Smooth muscle cell (in vitro differentiated cells): ENCODE measurements around the gene IGF2BP2. TPM values are rescaled to one million over a fixed set of nuclear protein-coding genes. Genes with fewer than 3 reads are reported as not detected.
A peak's percentile ranks its signal among the peaks of the same experiment; 100 is the strongest.

Source experiments
- DNase-seq: peaks from one replicate; lab custom pipeline; 2025; ENCODE audit not compliant: unreplicated experiment; lab: John Stamatoyannopoulos, UW
- H2AFZ ChIP-seq: fragments of 200-600 bp; sonication (generic); 2 replicates; pipeline ENCODE4 v1.6.0; 2016; ENCODE audit warnings: antibody characterized with exemption, low read depth, mild to moderate bottlenecking
- H3F3A ChIP-seq: fragments of 200-600 bp; sonication (generic); 2 replicates; pipeline ENCODE4 v1.6.0; 2017; ENCODE audit warnings: antibody characterized with exemption, low read depth
- H3K27ac ChIP-seq: fragments of 200-600 bp; sonication (generic); 2 replicates; pipeline ENCODE4 v1.5.1; 2016; ENCODE audit warnings: low read depth, mild to moderate bottlenecking
- H3K27me3 ChIP-seq: fragments of 200-600 bp; sonication (generic); 2 replicates; pipeline ENCODE4 v1.6.1; 2016; ENCODE audit warnings: low read depth, mild to moderate bottlenecking
- H3K36me3 ChIP-seq: fragments of 200-600 bp; sonication (generic); 2 replicates; pipeline ENCODE4 v1.5.1; 2016; ENCODE audit warnings: low read depth
- H3K4me1 ChIP-seq: fragments of 200-600 bp; sonication (generic); 2 replicates; pipeline ENCODE4 v1.5.1; 2016; ENCODE audit warnings: low read depth
- H3K4me2 ChIP-seq: fragments of 200-600 bp; sonication (generic); 2 replicates; pipeline ENCODE4 v1.6.0; 2016; ENCODE audit warnings: mild to moderate bottlenecking
- H3K4me3 ChIP-seq: fragments of 200-600 bp; sonication (generic); 2 replicates; pipeline ENCODE4 v1.5.1; 2016; ENCODE audit warnings: mild to moderate bottlenecking
- H3K79me2 ChIP-seq: fragments of 200-600 bp; sonication (generic); 2 replicates; pipeline ENCODE4 v1.6.0; 2016; ENCODE audit warnings: low read depth, mild to moderate bottlenecking
- H3K9ac ChIP-seq: fragments of 200-600 bp; sonication (generic); 2 replicates; pipeline ENCODE4 v1.6.0; 2016; ENCODE audit warnings: low read depth
- H3K9me3 ChIP-seq: fragments of 200-600 bp; sonication (generic); replicated peaks from 2 replicates; pipeline ENCODE4 v1.5.1; 2016; ENCODE audit warnings: low read depth
- H4K20me1 ChIP-seq: fragments of 200-600 bp; sonication (generic); 2 replicates; pipeline ENCODE4 v1.6.0; 2016; ENCODE audit warnings: low read depth
- WGBS: methylation state at CpG from one replicate; pipeline ENCODE4 v1.1.7; 2016; ENCODE audit warnings: low lambda C conversion rate; 5-methylcytosine and 5-hydroxymethylcytosine counted together
- polyA plus RNA-seq: library from polyadenylated mRNA; unstranded; fragments of >200 nt; fragmentation: Nextera tagmentation; extraction: Ambion mirVana; gene quantifications from 2 replicates; pipeline ENCODE4 v1.2.1, GENCODE V29; 2016
- total RNA-seq: library from RNA; depleted of rRNA; stranded (reverse); fragments of >200 nt; gene quantifications from 2 replicates; pipeline ENCODE4 v1.2.3, GENCODE V29; 2014
- TF ChIP-seq, protein P1 (sequence below): fragments of 200-600 bp; sonication (generic); IDR thresholded peaks from 2 replicates; pipeline ENCODE4 v1.5.1; 2017; ENCODE audit warnings: borderline replicate concordance, mild to moderate bottlenecking, antibody characterized with exemption; ENCODE audit not compliant: insufficient read depth, poor library complexity, severe bottlenecking

IGF2BP2 gene
- total and polyA plus RNA-seq, 2 experiments from 2014 or later = 59.2 to 80.6 TPM

- no peak for DNase-seq
- no peak overlapping the region for H3K4me3 ChIP-seq
- peaks cover 52% of the 10 kb centered on the region for H3K79me2 ChIP-seq
- H2AFZ ChIP-seq = no peak overlapping the region
- TF ChIP-seq, protein P1, sequence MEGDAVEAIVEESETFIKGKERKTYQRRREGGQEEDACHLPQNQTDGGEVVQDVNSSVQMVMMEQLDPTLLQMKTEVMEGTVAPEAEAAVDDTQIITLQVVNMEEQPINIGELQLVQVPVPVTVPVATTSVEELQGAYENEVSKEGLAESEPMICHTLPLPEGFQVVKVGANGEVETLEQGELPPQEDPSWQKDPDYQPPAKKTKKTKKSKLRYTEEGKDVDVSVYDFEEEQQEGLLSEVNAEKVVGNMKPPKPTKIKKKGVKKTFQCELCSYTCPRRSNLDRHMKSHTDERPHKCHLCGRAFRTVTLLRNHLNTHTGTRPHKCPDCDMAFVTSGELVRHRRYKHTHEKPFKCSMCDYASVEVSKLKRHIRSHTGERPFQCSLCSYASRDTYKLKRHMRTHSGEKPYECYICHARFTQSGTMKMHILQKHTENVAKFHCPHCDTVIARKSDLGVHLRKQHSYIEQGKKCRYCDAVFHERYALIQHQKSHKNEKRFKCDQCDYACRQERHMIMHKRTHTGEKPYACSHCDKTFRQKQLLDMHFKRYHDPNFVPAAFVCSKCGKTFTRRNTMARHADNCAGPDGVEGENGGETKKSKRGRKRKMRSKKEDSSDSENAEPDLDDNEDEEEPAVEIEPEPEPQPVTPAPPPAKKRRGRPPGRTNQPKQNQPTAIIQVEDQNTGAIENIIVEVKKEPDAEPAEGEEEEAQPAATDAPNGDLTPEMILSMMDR = no peak
- H4K20me1 ChIP-seq = peaks cover 81% of the 10 kb centered on the region
- peaks cover 20% of the 10 kb centered on the region for H3F3A ChIP-seq
- H3K9ac ChIP-seq = no peak overlapping the region
- peak overlapping the region; percentile 34 for H3K27ac ChIP-seq
- H3K27me3 ChIP-seq = no peaks in the 10 kb centered on the region
- H3K4me2 ChIP-seq = no peak overlapping the region
- no peaks in the 10 kb centered on the region for H3K9me3 ChIP-seq
- H3K4me1 ChIP-seq = no peaks in the 10 kb centered on the region
- WGBS = 79% methylated on average over 1 of the region's 1 CpG
- H3K36me3 ChIP-seq = peaks cover 38% of the 10 kb centered on the region
Observed at GRCh38 chr3:185678027-185678426, 146.8 kb downstream of the IGF2BP2 start.

DNA sequence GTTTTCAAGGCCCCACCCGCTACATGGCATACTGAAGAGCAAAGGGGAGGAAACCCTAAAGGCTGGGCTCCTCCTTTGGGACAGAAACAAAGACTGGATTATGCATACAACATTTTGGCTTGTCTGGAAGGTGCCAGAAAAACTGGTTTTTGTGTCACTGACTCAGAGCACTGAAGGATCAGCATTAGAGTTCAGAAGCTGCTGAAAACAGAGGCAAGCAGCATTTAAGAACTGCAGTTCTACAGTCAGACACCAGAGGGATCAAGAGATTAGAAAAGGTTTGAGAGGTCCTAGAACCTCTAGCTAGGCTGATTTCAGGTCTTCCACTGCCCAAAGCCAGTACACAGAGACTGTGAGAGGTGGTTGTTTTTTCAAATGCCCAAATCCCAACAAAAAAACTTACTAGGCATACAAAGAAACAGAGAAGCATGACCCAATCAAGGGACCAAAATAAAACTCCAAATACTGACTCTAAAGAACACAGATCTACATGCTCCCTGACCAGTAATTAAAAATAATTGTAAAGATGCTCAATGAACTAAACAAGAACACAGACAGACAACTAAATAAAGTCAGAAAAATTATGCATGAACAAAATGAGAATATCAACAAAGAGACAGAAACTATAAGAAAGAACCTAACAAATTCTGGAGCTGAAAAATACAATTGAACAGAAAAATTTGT is 147.6 kb downstream of the IGF2BP2 start:
- Histone ChIP-seq H3K27ac (peak overlapping the region; percentile 34), H3K36me3 (peaks cover 31% of the 10 kb centered on the region), H3K9ac (no peak overlapping the region)

GRCh38 chr3:185667574-185667973 is 157.3 kb downstream of the IGF2BP2 start:
- Histone ChIP-seq H3K9me3 (no peaks in the 10 kb centered on the region), H3K9ac (no peak overlapping the region), H4K20me1 (peaks cover 53% of the 10 kb centered on the region), H3K4me2 (no peak overlapping the region), H3K27me3 (no peaks in the 10 kb centered on the region), H3K4me3 (no peak overlapping the region), H3K4me1 (no peaks in the 10 kb centered on the region), H3K36me3 (peaks cover 38% of the 10 kb centered on the region), H3K27ac (no peak overlapping the region), H2AFZ (no peak overlapping the region), H3K79me2 (peaks cover 37% of the 10 kb centered on the region), H3F3A (peaks cover 29% of the 10 kb centered on the region)
- TF ChIP-seq, protein P1 = no peak
- DNase-seq = no peak
- WGBS = 96% methylated on average over 4 of the region's 4 CpGs

More for the DNA sequence above, 147.6 kb downstream of the IGF2BP2 start:
- H4K20me1 ChIP-seq = peaks cover 75% of the 10 kb centered on the region
- H3K4me1 ChIP-seq = no peaks in the 10 kb centered on the region
- DNase-seq = no peak
- no peaks in the 10 kb centered on the region for H3K9me3 ChIP-seq
- H3K27me3 ChIP-seq = no peaks in the 10 kb centered on the region
- WGBS = 100% methylated on average over 1 of the region's 1 CpG
- TF ChIP-seq, protein P1 = peak; percentile 69
- H3K4me3 ChIP-seq = no peak overlapping the region
- H3F3A ChIP-seq = peaks cover 20% of the 10 kb centered on the region
- no peak overlapping the region for H2AFZ ChIP-seq
- peaks cover 47% of the 10 kb centered on the region for H3K79me2 ChIP-seq
- H3K4me2 ChIP-seq = no peak overlapping the region

DNA sequence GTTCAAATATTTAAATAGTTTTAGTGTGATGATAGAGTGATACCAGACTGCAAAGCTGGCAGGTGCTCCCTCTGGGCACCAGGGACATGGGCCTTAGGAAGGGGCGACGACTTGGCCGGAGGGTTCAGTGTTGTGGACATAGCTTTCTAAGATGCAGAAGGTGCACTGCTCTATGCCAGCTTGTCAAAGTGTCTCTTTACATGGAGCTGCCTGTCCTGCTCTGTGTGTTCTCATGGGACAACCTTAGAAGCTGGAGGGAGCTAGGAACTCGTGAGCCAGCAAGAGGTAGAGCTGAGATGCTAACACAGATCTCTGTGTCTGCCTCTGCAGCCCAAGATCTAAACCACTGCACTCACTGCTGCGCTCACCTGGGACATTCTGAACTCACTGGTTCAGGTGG is 160.9 kb downstream of the IGF2BP2 start:
- H3K36me3 ChIP-seq = peaks cover 9% of the 10 kb centered on the region
- TF ChIP-seq, protein P1 = no peak
- H3K4me2 ChIP-seq = no peak overlapping the region
- H3K4me1 ChIP-seq = no peaks in the 10 kb centered on the region
- no peak overlapping the region for H3K9ac ChIP-seq
- H4K20me1 ChIP-seq = peaks cover 59% of the 10 kb centered on the region
- H3K79me2 ChIP-seq = peaks cover 28% of the 10 kb centered on the region
- peaks cover 45% of the 10 kb centered on the region for H3F3A ChIP-seq
- H3K27me3 ChIP-seq = no peaks in the 10 kb centered on the region
- WGBS = over 99% methylated on average over 5 of the region's 5 CpGs
- DNase-seq = no peak
- H2AFZ ChIP-seq = no peak overlapping the region
- no peaks in the 10 kb centered on the region for H3K9me3 ChIP-seq
- no peak overlapping the region for H3K4me3 ChIP-seq
- no peak overlapping the region for H3K27ac ChIP-seq
